H9 (cell line): Measurements from ENCODE around the gene MRPL27. TPM values are rescaled to one million over a fixed set of nuclear protein-coding genes. Genes with fewer than 3 reads are reported as not detected.

Experiments
- DNase-seq: peaks from one replicate; pipeline ENCODE4 v3.0.0-alpha.2; 2017
- H2AFZ ChIP-seq: one replicate; pipeline ENCODE4 v1.6.1; 2013; ENCODE audit warnings: mild to moderate bottlenecking, low read length, control low read depth, moderate library complexity
- H2AK5ac ChIP-seq: 2 replicates; pipeline ENCODE4 v1.6.1; 2013; ENCODE audit warnings: low read length, control low read depth, mixed read lengths; ENCODE audit not compliant: insufficient read length
- H2BK120ac ChIP-seq: one replicate; pipeline ENCODE4 v1.6.1; 2013; ENCODE audit warnings: low read depth, mild to moderate bottlenecking, low read length, control low read depth, inconsistent platforms; ENCODE audit not compliant: poor library complexity, severe bottlenecking
- H2BK12ac ChIP-seq: 2 replicates; pipeline ENCODE4 v1.6.1; 2013; ENCODE audit warnings: low read length, control low read depth, mixed read lengths, low read depth; ENCODE audit not compliant: insufficient read length
- H2BK15ac ChIP-seq: 2 replicates; pipeline ENCODE4 v1.6.1; 2013; ENCODE audit warnings: low read depth, low read length, control low read depth
- H2BK20ac ChIP-seq: one replicate; pipeline ENCODE4 v1.6.1; 2013; ENCODE audit warnings: low read depth, mild to moderate bottlenecking, low read length, control low read depth, inconsistent platforms; ENCODE audit not compliant: poor library complexity, severe bottlenecking
- H2BK5ac ChIP-seq: 2 replicates; pipeline ENCODE4 v1.6.1; 2013; ENCODE audit warnings: low read length, control low read depth, mixed read lengths; ENCODE audit not compliant: insufficient read length
- H3K14ac ChIP-seq: 2 replicates; pipeline ENCODE4 v1.6.1; 2013; ENCODE audit warnings: low read length, control low read depth; ENCODE audit not compliant: insufficient read depth
- H3K18ac ChIP-seq: 2 replicates; pipeline ENCODE4 v1.6.1; 2013; ENCODE audit warnings: low read depth, mild to moderate bottlenecking, mixed read lengths, low read length, control low read depth; ENCODE audit not compliant: insufficient read length
- H3K23ac ChIP-seq: 2 replicates; pipeline ENCODE4 v1.6.1; 2013; ENCODE audit warnings: low read length, control low read depth, mixed read lengths, low read depth; ENCODE audit not compliant: insufficient read length
- H3K23me2 ChIP-seq: 2 replicates; pipeline ENCODE4 v1.6.1; 2013; ENCODE audit warnings: low read depth, mild to moderate bottlenecking, mixed read lengths, low read length, control low read depth; ENCODE audit not compliant: insufficient read length, poor library complexity, severe bottlenecking
- H3K27ac ChIP-seq: 2 replicates; pipeline ENCODE4 v1.5.1; 2013; ENCODE audit warnings: low read length, control low read depth, mixed read lengths, low read depth; ENCODE audit not compliant: insufficient read length
- H3K27me3 ChIP-seq: 2 replicates; pipeline ENCODE4 v1.6.1; 2013; ENCODE audit warnings: low read length, control low read depth, inconsistent platforms; ENCODE audit not compliant: insufficient read depth
- H3K4ac ChIP-seq: 2 replicates; pipeline ENCODE4 v1.6.1; 2013; ENCODE audit warnings: low read depth, mild to moderate bottlenecking, control low read depth, inconsistent platforms, low read length, moderate library complexity
- H3K4me1 ChIP-seq: 2 replicates; pipeline ENCODE4 v1.6.1; 2013; ENCODE audit warnings: low read length, control low read depth, inconsistent platforms; ENCODE audit not compliant: insufficient read depth
- H3K4me2 ChIP-seq: 2 replicates; pipeline ENCODE4 v1.6.1; 2013; ENCODE audit warnings: low read length, control low read depth, mixed read lengths; ENCODE audit not compliant: insufficient read length, insufficient read depth
- H3K56ac ChIP-seq: 2 replicates; pipeline ENCODE4 v1.6.1; 2013; ENCODE audit warnings: low read depth, mild to moderate bottlenecking, mixed read lengths, low read length, control low read depth; ENCODE audit not compliant: insufficient read length
- H3K79me1 ChIP-seq: 2 replicates; pipeline ENCODE4 v1.6.1; 2013; ENCODE audit warnings: low read depth, mild to moderate bottlenecking, moderate library complexity, low read length, control low read depth, inconsistent platforms; ENCODE audit not compliant: insufficient read depth, poor library complexity, severe bottlenecking
- H3K79me2 ChIP-seq: 2 replicates; pipeline ENCODE4 v1.6.1; 2013; ENCODE audit warnings: low read length, control low read depth, inconsistent platforms; ENCODE audit not compliant: insufficient read depth
- H3K9ac ChIP-seq: 2 replicates; pipeline ENCODE4 v1.6.1; 2013; ENCODE audit warnings: low read length, control low read depth, mixed read lengths; ENCODE audit not compliant: insufficient read length; ENCODE audit errors: extremely low read depth
- H3K9me3 ChIP-seq: one replicate; pipeline ENCODE4 v1.6.1; 2013; ENCODE audit warnings: low read depth, low read length, inconsistent platforms; ENCODE audit not compliant: control insufficient read depth
- H3T11ph ChIP-seq: one replicate; pipeline ENCODE4 v1.6.1; 2013; ENCODE audit warnings: mild to moderate bottlenecking, low read length, control low read depth, inconsistent platforms
- H4K20me1 ChIP-seq: one replicate; pipeline ENCODE4 v1.6.1; 2013; ENCODE audit not compliant: control insufficient read depth, insufficient read length, insufficient read depth
- H4K5ac ChIP-seq: 2 replicates; pipeline ENCODE4 v1.6.1; 2013; ENCODE audit warnings: low read depth, mild to moderate bottlenecking, mixed read lengths, low read length, control low read depth; ENCODE audit not compliant: insufficient read length
- H4K8ac ChIP-seq: replicated peaks from 2 replicates; pipeline ENCODE4 v1.6.1; 2013; ENCODE audit warnings: low read length, control low read depth, mixed read lengths, low read depth; ENCODE audit not compliant: insufficient read length
- H4K91ac ChIP-seq: 2 replicates; pipeline ENCODE4 v1.6.1; 2013; ENCODE audit warnings: low read depth, mild to moderate bottlenecking, moderate library complexity, mixed read lengths, low read length, control low read depth; ENCODE audit not compliant: insufficient read length
- H3K27ac Mint-ChIP-seq, 3 experiments: 2 replicates in 2 of 3; 3 replicates in 1 of 3; pipeline ENCODE4 v1.8.0; 2020 to 2021; ENCODE audit warnings: mixed read lengths in 3 of 3, mild to moderate bottlenecking in 1 of 3, moderate library complexity in 1 of 3
- H3K27me3 Mint-ChIP-seq: 2 replicates; pipeline ENCODE4 v1.8.0; 2021; ENCODE audit warnings: low read depth, mild to moderate bottlenecking, moderate library complexity, mixed read lengths
- H3K36me3 Mint-ChIP-seq, 3 experiments: 2 replicates in 2 of 3; 3 replicates in 1 of 3; pipeline ENCODE4 v1.8.0; 2020 to 2021; ENCODE audit warnings: low read depth in 3 of 3, mixed read lengths in 3 of 3; ENCODE audit not compliant: insufficient read depth in 1 of 3
- H3K4me1 Mint-ChIP-seq, 2 experiments: 2 replicates each; pipeline ENCODE4 v1.8.0; 2020; ENCODE audit warnings: mixed read lengths in 2 of 2
- H3K4me3 Mint-ChIP-seq, 2 experiments: 2 replicates in 1 of 2; 3 replicates in 1 of 2; pipeline ENCODE4 v1.8.0; 2020 to 2021; ENCODE audit warnings: mild to moderate bottlenecking in 2 of 2, mixed read lengths in 2 of 2, moderate library complexity in 1 of 2
- H3K9me3 Mint-ChIP-seq, 2 experiments: 2 replicates in 1 of 2; 3 replicates in 1 of 2; pipeline ENCODE4 v1.8.0; 2020; ENCODE audit warnings: mild to moderate bottlenecking in 2 of 2, mixed read lengths in 2 of 2, moderate library complexity in 1 of 2
- WGBS: extraction: QIAGEN DNeasy Blood & Tissue Kit; methylation state at CpG from one replicate; pipeline ENCODE4 v1.1.7; 2013; ENCODE audit warnings: missing lambda C conversion rate, low lambda C conversion rate, mixed read lengths; ENCODE audit not compliant: insufficient read length; ENCODE audit errors: extremely low coverage; 5-methylcytosine and 5-hydroxymethylcytosine counted together
- total RNA-seq: library from RNA; stranded (reverse); gene quantifications from 2 replicates; pipeline ENCODE4 v1.2.1, GENCODE V29; 2021
- TF ChIP-seq, protein P1 (sequence below): fragments of 200-600 bp; sonication (generic); conservative IDR thresholded peaks from 3 replicates; pipeline ENCODE4 v1.8.0; 2021; ENCODE audit warnings: antibody characterized with exemption, mild to moderate bottlenecking

The MRPL27 gene
- total RNA-seq, 1 experiment from 2014 or later = 85.9 TPM

DNA sequence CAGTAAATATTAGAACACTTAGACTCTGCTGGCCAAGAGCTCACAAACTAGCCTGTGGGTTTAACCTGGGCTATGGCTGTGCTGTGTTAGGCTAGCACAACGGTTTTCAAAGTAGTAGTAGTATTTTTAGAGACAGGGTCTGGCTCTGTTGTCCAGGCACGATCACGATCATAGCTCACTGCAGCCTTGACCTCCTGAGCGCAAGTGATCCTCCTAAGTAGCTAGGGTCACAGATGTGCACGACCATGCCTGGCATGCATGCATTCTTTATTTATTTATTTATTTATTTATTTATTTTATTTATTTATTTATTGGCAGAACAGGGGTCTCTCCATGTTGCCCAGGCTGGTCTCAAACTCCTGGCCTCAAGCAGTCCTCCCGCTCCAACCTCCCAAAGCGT, 10.3 kb downstream of the MRPL27 start:
- H3K56ac ChIP-seq = no peak overlapping the region
- no peak overlapping the region for H3K4me2 ChIP-seq
- no peak overlapping the region for H3K18ac ChIP-seq
- no peaks in the 10 kb centered on the region for H3K9me3 ChIP-seq
- H3K27me3 ChIP-seq = no peaks in the 10 kb centered on the region
- no peak overlapping the region for H4K91ac ChIP-seq
- no peaks in the 10 kb centered on the region for H3K9me3 Mint-ChIP-seq
- H3K79me2 ChIP-seq = no peaks in the 10 kb centered on the region
- H4K5ac ChIP-seq = no peak overlapping the region
- H2BK5ac ChIP-seq = no peak overlapping the region
- no peak overlapping the region for H4K8ac ChIP-seq
- H2AK5ac ChIP-seq = no peak overlapping the region
- H3K23me2 ChIP-seq = no peaks in the 10 kb centered on the region
- no peak overlapping the region for H3K4ac ChIP-seq
- H3K79me1 ChIP-seq = no peaks in the 10 kb centered on the region
- no peak overlapping the region for H3K27ac ChIP-seq
- no peak overlapping the region for H3K14ac ChIP-seq
- H3K4me1 ChIP-seq = peaks cover 2% of the 10 kb centered on the region; the same call in 1 of the 2 replicates
- no peak overlapping the region for H3K23ac ChIP-seq
- no peak overlapping the region for H2BK12ac ChIP-seq
- H3K4me1 Mint-ChIP-seq = peaks cover 38 to 40% of the 10 kb centered on the region in 2 experiments
- DNase-seq = no peak
- no peak overlapping the region for H3K4me3 Mint-ChIP-seq
- H3K27me3 Mint-ChIP-seq = no peaks in the 10 kb centered on the region
- H4K20me1 ChIP-seq = no peaks in the 10 kb centered on the region
- no peak overlapping the region for H3K9ac ChIP-seq
- TF ChIP-seq, protein P1, sequence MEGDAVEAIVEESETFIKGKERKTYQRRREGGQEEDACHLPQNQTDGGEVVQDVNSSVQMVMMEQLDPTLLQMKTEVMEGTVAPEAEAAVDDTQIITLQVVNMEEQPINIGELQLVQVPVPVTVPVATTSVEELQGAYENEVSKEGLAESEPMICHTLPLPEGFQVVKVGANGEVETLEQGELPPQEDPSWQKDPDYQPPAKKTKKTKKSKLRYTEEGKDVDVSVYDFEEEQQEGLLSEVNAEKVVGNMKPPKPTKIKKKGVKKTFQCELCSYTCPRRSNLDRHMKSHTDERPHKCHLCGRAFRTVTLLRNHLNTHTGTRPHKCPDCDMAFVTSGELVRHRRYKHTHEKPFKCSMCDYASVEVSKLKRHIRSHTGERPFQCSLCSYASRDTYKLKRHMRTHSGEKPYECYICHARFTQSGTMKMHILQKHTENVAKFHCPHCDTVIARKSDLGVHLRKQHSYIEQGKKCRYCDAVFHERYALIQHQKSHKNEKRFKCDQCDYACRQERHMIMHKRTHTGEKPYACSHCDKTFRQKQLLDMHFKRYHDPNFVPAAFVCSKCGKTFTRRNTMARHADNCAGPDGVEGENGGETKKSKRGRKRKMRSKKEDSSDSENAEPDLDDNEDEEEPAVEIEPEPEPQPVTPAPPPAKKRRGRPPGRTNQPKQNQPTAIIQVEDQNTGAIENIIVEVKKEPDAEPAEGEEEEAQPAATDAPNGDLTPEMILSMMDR = no peak
- no peak overlapping the region; a peak in 1 of 7 replicates for H3K27ac Mint-ChIP-seq
- WGBS = no CpG with 5 or more reads among the region's 7 CpGs
- no peak overlapping the region for H2BK20ac ChIP-seq
- no peak overlapping the region for H3T11ph ChIP-seq
- no peak overlapping the region for H2AFZ ChIP-seq
- no peak overlapping the region for H2BK15ac ChIP-seq
- H3K36me3 Mint-ChIP-seq = peaks cover 11 to 31% (median 25%) of the 10 kb centered on the region in 3 experiments
- no peak overlapping the region for H2BK120ac ChIP-seq
